Measurements from ENCODE around the gene IL25. TPM values are rescaled to one million over a fixed set of nuclear protein-coding genes. Genes with fewer than 3 reads are reported as not detected.
"Not testable (repeated sequence)": the region's sequence is repeated elsewhere in the genome, so short reads cannot be mapped to it uniquely, and the experiment has no call there.

Gene IL25
- total and polyA plus RNA-seq, 4 experiments from 2014 or later, result not detected

GRCh38 chr14:23417269-23417668 is 44.7 kb downstream of the IL25 start:
- POLR2A ChIA-PET (ENCODE audit: partially characterized antibody), result not testable (repeated sequence)

GRCh38 chr14:23418021-23418420 is 45.4 kb downstream of the IL25 start:
- H3K4me3 Mint-ChIP-seq, result no peak overlapping the region

More at GRCh38 chr14:23417269-23417668, 44.7 kb downstream of the IL25 start:
- H3K4me1 ChIP-seq (ENCODE audit: insufficient read depth, low read length); H3K4me3 ChIP-seq (ENCODE audit: low read length in 2 of 2); intact Hi-C loops (cut with micrococcal nuclease); H3K27ac Mint-ChIP-seq; H3K9me3 Mint-ChIP-seq; H3K36me3 Mint-ChIP-seq; H3K27ac ChIP-seq (ENCODE audit: low read depth, low read length); DNase-seq; H3K27me3 ChIP-seq (ENCODE audit: insufficient read depth, low read length); H3K4me1 Mint-ChIP-seq; H3K27me3 Mint-ChIP-seq; H3K36me3 ChIP-seq (ENCODE audit: insufficient read depth, low read length); H3K4me3 Mint-ChIP-seq; H3K9me3 ChIP-seq (ENCODE audit: control insufficient read depth in 1 of 2, low read length in 2 of 2): not testable (repeated sequence)
- CTCF ChIA-PET (ENCODE audit: partially characterized antibody), result interaction anchor here (1.5 kb wide), 1 partner anchor 37 kb away, joined by 3 read pairs; no protein-coding TSS in a partner anchor

GRCh38 chr14:23419646-23420045 is 47.0 kb downstream of the IL25 start:
- H3K36me3 Mint-ChIP-seq; H3K4me3 ChIP-seq (ENCODE audit: low read length in 2 of 2); H3K27ac Mint-ChIP-seq; H3K4me1 ChIP-seq (ENCODE audit: insufficient read depth, low read length); DNase-seq; intact Hi-C loops (cut with micrococcal nuclease); H3K9me3 Mint-ChIP-seq; H3K36me3 ChIP-seq (ENCODE audit: insufficient read depth, low read length); POLR2A ChIA-PET (ENCODE audit: partially characterized antibody); CTCF ChIA-PET (ENCODE audit: partially characterized antibody); H3K27me3 Mint-ChIP-seq; H3K27me3 ChIP-seq (ENCODE audit: insufficient read depth, low read length); H3K9me3 ChIP-seq (ENCODE audit: control insufficient read depth in 1 of 2, low read length in 2 of 2); H3K27ac ChIP-seq (ENCODE audit: low read depth, low read length); H3K4me1 Mint-ChIP-seq; H3K4me3 Mint-ChIP-seq: not testable (repeated sequence)

More at GRCh38 chr14:23418021-23418420, 45.4 kb downstream of the IL25 start:
- H3K36me3 ChIP-seq (ENCODE audit: insufficient read depth, low read length), result no peaks in the 10 kb centered on the region
- intact Hi-C loops (cut with micrococcal nuclease), result no loop called here
- POLR2A ChIA-PET (ENCODE audit: partially characterized antibody), result no interaction called here
- no peaks in the 10 kb centered on the region for H3K27me3 ChIP-seq (ENCODE audit: insufficient read depth, low read length)
- CTCF ChIA-PET (ENCODE audit: partially characterized antibody), result no interaction called here
- H3K4me1 ChIP-seq (ENCODE audit: insufficient read depth, low read length), result no peaks in the 10 kb centered on the region
- H3K4me3 ChIP-seq (ENCODE audit: low read length in 2 of 2), result no peak overlapping the region
- no peaks in the 10 kb centered on the region for H3K9me3 ChIP-seq (ENCODE audit: control insufficient read depth in 1 of 2, low read length in 2 of 2)
- peaks cover 3 to 6% of the 10 kb centered on the region in 2 donors for H3K27me3 Mint-ChIP-seq
- DNase-seq, result no peak
- H3K27ac ChIP-seq (ENCODE audit: low read depth, low read length), result no peak overlapping the region
- H3K27ac Mint-ChIP-seq, result peak overlapping the region in 1 of 7 donors; percentile 13
- H3K9me3 Mint-ChIP-seq, result peaks cover 0 to 2% (median 0%) of the 10 kb centered on the region in 8 donors
- no peaks in the 10 kb centered on the region for H3K36me3 Mint-ChIP-seq
- no peaks in the 10 kb centered on the region for H3K4me1 Mint-ChIP-seq

- ChIA-PET POLR2A (ENCODE audit: partially characterized antibody) (no interaction called here), CTCF (ENCODE audit: partially characterized antibody) (no interaction called here)
- intact Hi-C loops (cut with micrococcal nuclease), result no loop called here
- H3K4me3 ChIP-seq (ENCODE audit: low read length in 2 of 2), result no peak overlapping the region
- DNase-seq, result no peak
- no peaks in the 10 kb centered on the region for H3K36me3 ChIP-seq (ENCODE audit: insufficient read depth, low read length)
- H3K27me3 ChIP-seq (ENCODE audit: insufficient read depth, low read length), result no peaks in the 10 kb centered on the region
- no peak overlapping the region for H3K27ac ChIP-seq (ENCODE audit: low read depth, low read length)
- H3K4me1 Mint-ChIP-seq, result no peaks in the 10 kb centered on the region
- peaks cover 3 to 4% of the 10 kb centered on the region in 2 donors for H3K27me3 Mint-ChIP-seq
- no peaks in the 10 kb centered on the region for H3K36me3 Mint-ChIP-seq
- H3K4me1 ChIP-seq (ENCODE audit: insufficient read depth, low read length), result no peaks in the 10 kb centered on the region
- H3K9me3 ChIP-seq (ENCODE audit: control insufficient read depth in 1 of 2, low read length in 2 of 2), result no peaks in the 10 kb centered on the region
- no peak overlapping the region for H3K27ac Mint-ChIP-seq
- no peak overlapping the region for H3K4me3 Mint-ChIP-seq
- peaks cover 0 to 2% (median 0%) of the 10 kb centered on the region in 8 donors for H3K9me3 Mint-ChIP-seq
Measured at GRCh38 chr14:23421594-23421993, 49.0 kb downstream of the IL25 start.

- Histone ChIP-seq H3K36me3 (ENCODE audit: insufficient read depth, low read length) (no peaks in the 10 kb centered on the region), H3K4me3 (ENCODE audit: low read length in 2 of 2) (no peak overlapping the region), H3K9me3 (ENCODE audit: control insufficient read depth in 1 of 2, low read length in 2 of 2) (no peaks in the 10 kb centered on the region), H3K27ac (ENCODE audit: low read depth, low read length) (no peak overlapping the region), H3K4me1 (ENCODE audit: insufficient read depth, low read length) (no peaks in the 10 kb centered on the region), H3K27me3 (ENCODE audit: insufficient read depth, low read length) (no peaks in the 10 kb centered on the region)
- Mint-ChIP-seq H3K9me3 (peaks cover 0 to 1% (median 0%) of the 10 kb centered on the region in 8 donors), H3K27ac (peak overlapping the region in 1 of 7 donors; percentile 25), H3K36me3 (no peaks in the 10 kb centered on the region), H3K27me3 (peaks cover 3 to 6% of the 10 kb centered on the region in 2 donors), H3K4me1 (no peaks in the 10 kb centered on the region), H3K4me3 (no peak overlapping the region)
- CTCF ChIA-PET (ENCODE audit: partially characterized antibody), result interaction anchor here (1.1 to 2.1 kb wide), 2 partner anchors 9 to 43 kb away, joined by 3 to 4 read pairs; no protein-coding TSS in a partner anchor
- intact Hi-C loops (cut with micrococcal nuclease), result no loop called here
- no peak for DNase-seq
- POLR2A ChIA-PET (ENCODE audit: partially characterized antibody), result no interaction called here
Measured at GRCh38 chr14:23423657-23424056, 51.0 kb downstream of the IL25 start.

GRCh38 chr14:23425169-23425568 is 52.6 kb downstream of the IL25 start:
- H3K9me3 Mint-ChIP-seq, result peaks cover 0 to 1% (median 0%) of the 10 kb centered on the region in 8 donors
- intact Hi-C loops (cut with micrococcal nuclease), result no loop called here
- no peak overlapping the region for H3K4me3 Mint-ChIP-seq
- H3K36me3 Mint-ChIP-seq, result no peaks in the 10 kb centered on the region
- H3K36me3 ChIP-seq (ENCODE audit: insufficient read depth, low read length), result no peaks in the 10 kb centered on the region
- H3K4me1 ChIP-seq (ENCODE audit: insufficient read depth, low read length), result no peaks in the 10 kb centered on the region
- no peak overlapping the region for H3K27ac Mint-ChIP-seq
- no peaks in the 10 kb centered on the region for H3K9me3 ChIP-seq (ENCODE audit: control insufficient read depth in 1 of 2, low read length in 2 of 2)
- DNase-seq, result no peak
- H3K27me3 ChIP-seq (ENCODE audit: insufficient read depth, low read length), result no peaks in the 10 kb centered on the region
- ChIA-PET CTCF (ENCODE audit: partially characterized antibody) (no interaction called here), POLR2A (ENCODE audit: partially characterized antibody) (no interaction called here)
- H3K4me1 Mint-ChIP-seq, result no peaks in the 10 kb centered on the region
- H3K27me3 Mint-ChIP-seq, result peaks cover 1 to 9% of the 10 kb centered on the region in 2 donors
- H3K4me3 ChIP-seq (ENCODE audit: low read length in 2 of 2), result no peak overlapping the region
- H3K27ac ChIP-seq (ENCODE audit: low read depth, low read length), result no peak overlapping the region

GRCh38 chr14:23425798-23426197 is 53.2 kb downstream of the IL25 start:
- H3K27me3 ChIP-seq (ENCODE audit: insufficient read depth, low read length); DNase-seq; POLR2A ChIA-PET (ENCODE audit: partially characterized antibody); intact Hi-C loops (cut with micrococcal nuclease); H3K4me3 Mint-ChIP-seq; H3K27ac Mint-ChIP-seq; CTCF ChIA-PET (ENCODE audit: partially characterized antibody); H3K4me3 ChIP-seq (ENCODE audit: low read length in 2 of 2); H3K27ac ChIP-seq (ENCODE audit: low read depth, low read length); H3K9me3 ChIP-seq (ENCODE audit: control insufficient read depth in 1 of 2, low read length in 2 of 2); H3K27me3 Mint-ChIP-seq; H3K36me3 Mint-ChIP-seq; H3K9me3 Mint-ChIP-seq; H3K4me1 ChIP-seq (ENCODE audit: insufficient read depth, low read length); H3K36me3 ChIP-seq (ENCODE audit: insufficient read depth, low read length); H3K4me1 Mint-ChIP-seq: not testable (repeated sequence)
